ENCODE data around the gene RPA1.

RPA1 gene

DNA sequence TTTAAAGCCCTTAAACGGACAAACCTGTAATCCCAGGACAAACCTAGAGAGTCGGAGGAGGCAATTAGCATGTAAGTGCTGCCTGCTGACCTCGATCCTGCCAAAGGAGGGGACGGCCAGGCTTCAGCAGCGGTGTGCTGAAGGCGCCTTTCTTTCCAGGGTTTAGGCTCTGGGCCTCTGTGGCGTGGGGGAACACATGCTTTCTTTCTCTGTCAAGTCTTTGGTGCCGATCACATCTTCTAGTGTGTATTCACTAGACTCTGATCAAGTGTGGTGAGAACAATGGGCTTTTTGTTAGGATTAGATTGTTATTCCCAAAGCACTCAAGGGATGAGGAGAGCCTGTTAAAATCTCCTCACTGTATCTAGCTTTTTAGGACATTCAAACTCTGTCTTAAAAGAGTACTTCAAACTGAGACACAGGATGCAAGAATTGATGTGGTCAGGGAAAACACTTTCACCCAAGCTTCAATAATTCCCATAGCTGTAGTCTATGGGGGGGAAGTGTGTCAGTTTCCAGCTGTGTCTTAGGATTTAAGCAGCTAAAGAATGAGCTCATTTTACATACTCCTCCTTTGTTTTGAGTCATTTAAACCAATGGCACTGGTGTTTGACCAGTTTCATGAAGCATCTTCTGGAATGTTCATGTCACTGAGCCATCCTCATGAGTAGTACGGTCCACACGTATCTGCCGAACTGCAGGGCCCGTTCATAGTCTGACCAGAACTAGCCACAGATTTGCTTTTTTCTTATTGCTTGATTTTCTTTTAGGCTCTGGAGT lies 51.2 kb downstream of the RPA1 start:
- Histone ChIP-seq H3K27ac (ENCODE audit: extremely low read depth, low read depth, low read length) (no peak overlapping the region), H3K4me1 (ENCODE audit: control insufficient read depth, insufficient read depth, low read length) (no peaks in the 10 kb centered on the region), H3K36me3 (ENCODE audit: control insufficient read depth in 2 of 2, insufficient read depth in 1 of 2, low read length in 2 of 2) (peaks cover 84 to 93% of the 10 kb centered on the region in 2 experiments), H3K9me3 (ENCODE audit: control insufficient read depth, insufficient read depth, low read depth, low read length) (no peaks in the 10 kb centered on the region), H3K4me3 (ENCODE audit: low read depth, low read length) (no peak overlapping the region)
- CTCF ChIA-PET, result interaction anchor here (0.6 to 4.7 kb wide), 13 partner anchors 10 to 1095 kb away, joined by 3 to 25 read pairs (median 5); partner anchors contain the start of gene DPH1
- POLR2A ChIA-PET, result no interaction called here
- no peak for TF ChIP-seq IKZF3 (tag by site-specific recombination; IDR thresholded peaks at IDR 0.05)
- no peak for TF ChIP-seq ZNF624 (tag by site-specific recombination; IDR thresholded peaks at IDR 0.05)
- no peak for TF ChIP-seq KLF1 (tag by site-specific recombination; IDR thresholded peaks at IDR 0.05)
- no peak for TF ChIP-seq ZNF24 (tag by site-specific recombination; IDR thresholded peaks at IDR 0.05)
- no peak for TF ChIP-seq ZNF311 (tag by site-specific recombination; IDR thresholded peaks at IDR 0.05; ENCODE audit: borderline replicate concordance)
- TF ChIP-seq HOXD13 (CRISPR knock-in tag; IDR thresholded peaks at IDR 0.05; ENCODE audit: borderline replicate concordance), result no peak
- no peak for TF ChIP-seq ZNF423 (tag by site-specific recombination; IDR thresholded peaks at IDR 0.05)
- no peak for TF ChIP-seq ZNF837 (tag by site-specific recombination; IDR thresholded peaks at IDR 0.05)
- no peak for TF ChIP-seq ZIC2 (tag by site-specific recombination; IDR thresholded peaks at IDR 0.05)
- no peak for TF ChIP-seq ZNF292 (tag by site-specific recombination; IDR thresholded peaks at IDR 0.05; ENCODE audit: borderline replicate concordance, low read depth)
- TF ChIP-seq, protein P1, sequence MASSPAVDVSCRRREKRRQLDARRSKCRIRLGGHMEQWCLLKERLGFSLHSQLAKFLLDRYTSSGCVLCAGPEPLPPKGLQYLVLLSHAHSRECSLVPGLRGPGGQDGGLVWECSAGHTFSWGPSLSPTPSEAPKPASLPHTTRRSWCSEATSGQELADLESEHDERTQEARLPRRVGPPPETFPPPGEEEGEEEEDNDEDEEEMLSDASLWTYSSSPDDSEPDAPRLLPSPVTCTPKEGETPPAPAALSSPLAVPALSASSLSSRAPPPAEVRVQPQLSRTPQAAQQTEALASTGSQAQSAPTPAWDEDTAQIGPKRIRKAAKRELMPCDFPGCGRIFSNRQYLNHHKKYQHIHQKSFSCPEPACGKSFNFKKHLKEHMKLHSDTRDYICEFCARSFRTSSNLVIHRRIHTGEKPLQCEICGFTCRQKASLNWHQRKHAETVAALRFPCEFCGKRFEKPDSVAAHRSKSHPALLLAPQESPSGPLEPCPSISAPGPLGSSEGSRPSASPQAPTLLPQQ (tag by site-specific recombination; IDR thresholded peaks at IDR 0.05), result no peak
- no peak for TF ChIP-seq ZNF138 (tag by site-specific recombination; IDR thresholded peaks at IDR 0.05; ENCODE audit: borderline replicate concordance)
- TF ChIP-seq, protein P2, sequence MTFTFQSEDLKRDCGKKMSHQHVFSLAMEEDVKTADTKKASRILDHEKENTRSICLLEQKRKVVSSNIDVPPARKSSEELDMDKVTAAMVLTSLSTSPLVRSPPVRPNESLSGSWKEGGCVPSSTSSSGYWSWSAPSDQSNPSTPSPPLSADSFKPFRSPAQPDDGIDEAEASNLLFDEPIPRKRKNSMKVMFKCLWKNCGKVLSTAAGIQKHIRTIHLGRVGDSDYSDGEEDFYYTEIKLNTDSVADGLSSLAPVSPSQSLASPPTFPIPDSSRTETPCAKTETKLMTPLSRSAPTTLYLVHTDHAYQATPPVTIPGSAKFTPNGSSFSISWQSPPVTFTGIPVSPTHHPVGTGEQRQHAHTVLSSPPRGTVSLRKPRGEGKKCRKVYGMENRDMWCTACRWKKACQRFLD (tag by site-specific recombination; IDR thresholded peaks at IDR 0.05), result no peak
- TF ChIP-seq SETDB1 (IDR thresholded peaks at IDR 0.05; ENCODE audit: insufficient read length, low read length), result no peak

DNA sequence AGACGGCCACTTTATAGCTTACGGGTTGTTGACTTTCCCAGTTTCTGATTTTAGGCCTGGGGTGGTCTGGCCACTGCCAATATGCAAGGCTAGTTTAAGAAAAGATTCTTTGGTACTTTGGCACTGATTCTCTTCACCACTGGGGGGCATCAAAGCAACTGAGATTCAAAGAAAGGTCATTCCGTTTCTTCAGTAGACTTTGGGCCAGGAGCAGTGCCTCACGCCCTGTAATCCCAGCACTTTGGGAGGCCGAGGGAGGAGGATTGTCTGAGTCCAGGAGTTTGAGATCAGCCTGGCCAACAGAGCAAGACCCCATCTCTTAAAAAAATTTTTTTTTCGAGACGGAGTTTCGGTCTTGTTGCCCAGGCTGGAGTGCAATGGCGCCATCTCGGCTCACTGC lies 53.0 kb downstream of the RPA1 start:
- Histone ChIP-seq H3K9me3 (ENCODE audit: control insufficient read depth, insufficient read depth, low read depth, low read length) (no peaks in the 10 kb centered on the region), H3K27ac (ENCODE audit: extremely low read depth, low read depth, low read length) (no peak overlapping the region), H3K4me1 (ENCODE audit: control insufficient read depth, insufficient read depth, low read length) (no peaks in the 10 kb centered on the region), H3K36me3 (ENCODE audit: control insufficient read depth in 2 of 2, insufficient read depth in 1 of 2, low read length in 2 of 2) (peaks cover 84 to 93% of the 10 kb centered on the region in 2 experiments), H3K4me3 (ENCODE audit: low read depth, low read length) (no peak overlapping the region)
- ChIA-PET CTCF (interaction anchor here (0.6 to 4.7 kb wide), 18 partner anchors 10 to 483 kb away, joined by 3 to 25 read pairs (median 4); partner anchors contain the start of gene DPH1), POLR2A (no interaction called here)
- TF ChIP-seq ZNF473 (tag by site-specific recombination; IDR thresholded peaks at IDR 0.05) (no peak), ZNF112 (tag by site-specific recombination; IDR thresholded peaks at IDR 0.05) (no peak), ZBTB21 (tag by site-specific recombination; IDR thresholded peaks at IDR 0.05) (no peak), ZNF660 (tag by site-specific recombination; IDR thresholded peaks at IDR 0.05) (0 out of 2 replicates have a peak, but pooled peaks have one; percentile 34), ZNF248 (tag by site-specific recombination; IDR thresholded peaks at IDR 0.05) (no peak)
- TF ChIP-seq, protein P3, sequence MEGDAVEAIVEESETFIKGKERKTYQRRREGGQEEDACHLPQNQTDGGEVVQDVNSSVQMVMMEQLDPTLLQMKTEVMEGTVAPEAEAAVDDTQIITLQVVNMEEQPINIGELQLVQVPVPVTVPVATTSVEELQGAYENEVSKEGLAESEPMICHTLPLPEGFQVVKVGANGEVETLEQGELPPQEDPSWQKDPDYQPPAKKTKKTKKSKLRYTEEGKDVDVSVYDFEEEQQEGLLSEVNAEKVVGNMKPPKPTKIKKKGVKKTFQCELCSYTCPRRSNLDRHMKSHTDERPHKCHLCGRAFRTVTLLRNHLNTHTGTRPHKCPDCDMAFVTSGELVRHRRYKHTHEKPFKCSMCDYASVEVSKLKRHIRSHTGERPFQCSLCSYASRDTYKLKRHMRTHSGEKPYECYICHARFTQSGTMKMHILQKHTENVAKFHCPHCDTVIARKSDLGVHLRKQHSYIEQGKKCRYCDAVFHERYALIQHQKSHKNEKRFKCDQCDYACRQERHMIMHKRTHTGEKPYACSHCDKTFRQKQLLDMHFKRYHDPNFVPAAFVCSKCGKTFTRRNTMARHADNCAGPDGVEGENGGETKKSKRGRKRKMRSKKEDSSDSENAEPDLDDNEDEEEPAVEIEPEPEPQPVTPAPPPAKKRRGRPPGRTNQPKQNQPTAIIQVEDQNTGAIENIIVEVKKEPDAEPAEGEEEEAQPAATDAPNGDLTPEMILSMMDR (tag by site-specific recombination; IDR thresholded peaks at IDR 0.05), result 0 out of 2 replicates have a peak, but pooled peaks have one; percentile 18
- TF ChIP-seq, protein P4, sequence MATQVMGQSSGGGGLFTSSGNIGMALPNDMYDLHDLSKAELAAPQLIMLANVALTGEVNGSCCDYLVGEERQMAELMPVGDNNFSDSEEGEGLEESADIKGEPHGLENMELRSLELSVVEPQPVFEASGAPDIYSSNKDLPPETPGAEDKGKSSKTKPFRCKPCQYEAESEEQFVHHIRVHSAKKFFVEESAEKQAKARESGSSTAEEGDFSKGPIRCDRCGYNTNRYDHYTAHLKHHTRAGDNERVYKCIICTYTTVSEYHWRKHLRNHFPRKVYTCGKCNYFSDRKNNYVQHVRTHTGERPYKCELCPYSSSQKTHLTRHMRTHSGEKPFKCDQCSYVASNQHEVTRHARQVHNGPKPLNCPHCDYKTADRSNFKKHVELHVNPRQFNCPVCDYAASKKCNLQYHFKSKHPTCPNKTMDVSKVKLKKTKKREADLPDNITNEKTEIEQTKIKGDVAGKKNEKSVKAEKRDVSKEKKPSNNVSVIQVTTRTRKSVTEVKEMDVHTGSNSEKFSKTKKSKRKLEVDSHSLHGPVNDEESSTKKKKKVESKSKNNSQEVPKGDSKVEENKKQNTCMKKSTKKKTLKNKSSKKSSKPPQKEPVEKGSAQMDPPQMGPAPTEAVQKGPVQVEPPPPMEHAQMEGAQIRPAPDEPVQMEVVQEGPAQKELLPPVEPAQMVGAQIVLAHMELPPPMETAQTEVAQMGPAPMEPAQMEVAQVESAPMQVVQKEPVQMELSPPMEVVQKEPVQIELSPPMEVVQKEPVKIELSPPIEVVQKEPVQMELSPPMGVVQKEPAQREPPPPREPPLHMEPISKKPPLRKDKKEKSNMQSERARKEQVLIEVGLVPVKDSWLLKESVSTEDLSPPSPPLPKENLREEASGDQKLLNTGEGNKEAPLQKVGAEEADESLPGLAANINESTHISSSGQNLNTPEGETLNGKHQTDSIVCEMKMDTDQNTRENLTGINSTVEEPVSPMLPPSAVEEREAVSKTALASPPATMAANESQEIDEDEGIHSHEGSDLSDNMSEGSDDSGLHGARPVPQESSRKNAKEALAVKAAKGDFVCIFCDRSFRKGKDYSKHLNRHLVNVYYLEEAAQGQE (tag by site-specific recombination; IDR thresholded peaks at IDR 0.05), result no peak
- TF ChIP-seq, protein P5, sequence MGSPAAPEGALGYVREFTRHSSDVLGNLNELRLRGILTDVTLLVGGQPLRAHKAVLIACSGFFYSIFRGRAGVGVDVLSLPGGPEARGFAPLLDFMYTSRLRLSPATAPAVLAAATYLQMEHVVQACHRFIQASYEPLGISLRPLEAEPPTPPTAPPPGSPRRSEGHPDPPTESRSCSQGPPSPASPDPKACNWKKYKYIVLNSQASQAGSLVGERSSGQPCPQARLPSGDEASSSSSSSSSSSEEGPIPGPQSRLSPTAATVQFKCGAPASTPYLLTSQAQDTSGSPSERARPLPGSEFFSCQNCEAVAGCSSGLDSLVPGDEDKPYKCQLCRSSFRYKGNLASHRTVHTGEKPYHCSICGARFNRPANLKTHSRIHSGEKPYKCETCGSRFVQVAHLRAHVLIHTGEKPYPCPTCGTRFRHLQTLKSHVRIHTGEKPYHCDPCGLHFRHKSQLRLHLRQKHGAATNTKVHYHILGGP (tag by site-specific recombination; IDR thresholded peaks at IDR 0.05), result no peak
- TF ChIP-seq, protein P6, sequence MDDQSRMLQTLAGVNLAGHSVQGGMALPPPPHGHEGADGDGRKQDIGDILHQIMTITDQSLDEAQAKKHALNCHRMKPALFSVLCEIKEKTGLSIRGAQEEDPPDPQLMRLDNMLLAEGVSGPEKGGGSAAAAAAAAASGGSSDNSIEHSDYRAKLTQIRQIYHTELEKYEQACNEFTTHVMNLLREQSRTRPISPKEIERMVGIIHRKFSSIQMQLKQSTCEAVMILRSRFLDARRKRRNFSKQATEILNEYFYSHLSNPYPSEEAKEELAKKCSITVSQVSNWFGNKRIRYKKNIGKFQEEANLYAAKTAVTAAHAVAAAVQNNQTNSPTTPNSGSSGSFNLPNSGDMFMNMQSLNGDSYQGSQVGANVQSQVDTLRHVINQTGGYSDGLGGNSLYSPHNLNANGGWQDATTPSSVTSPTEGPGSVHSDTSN (CRISPR knock-in tag; IDR thresholded peaks at IDR 0.05), result no peak

All from HEK293 (cell line).